SU-DHL-6 (cell line): ENCODE measurements around the gene DNAJA4.

ENCODE experiments used
- EZH2phosphoT487 ChIP-seq: fragments of 200-600 bp; sonication (generic), shearing (Covaris generic); conservative IDR thresholded peaks from 2 replicates; pipeline ENCODE4 v1.6.1; 2018; ENCODE audit warnings: mild to moderate bottlenecking, antibody characterized with exemption, low read length, moderate library complexity, mixed read lengths
- TF ChIP-seq, protein P1 (sequence below): fragments of 200-600 bp; sonication (generic); IDR thresholded peaks from one replicate; pipeline ENCODE4 v1.5.1; 2017; ENCODE audit warnings: antibody characterized with exemption, mild to moderate bottlenecking, low read length, moderate library complexity; ENCODE audit not compliant: insufficient read depth, poor library complexity, severe bottlenecking

- TF ChIP-seq, protein P1, sequence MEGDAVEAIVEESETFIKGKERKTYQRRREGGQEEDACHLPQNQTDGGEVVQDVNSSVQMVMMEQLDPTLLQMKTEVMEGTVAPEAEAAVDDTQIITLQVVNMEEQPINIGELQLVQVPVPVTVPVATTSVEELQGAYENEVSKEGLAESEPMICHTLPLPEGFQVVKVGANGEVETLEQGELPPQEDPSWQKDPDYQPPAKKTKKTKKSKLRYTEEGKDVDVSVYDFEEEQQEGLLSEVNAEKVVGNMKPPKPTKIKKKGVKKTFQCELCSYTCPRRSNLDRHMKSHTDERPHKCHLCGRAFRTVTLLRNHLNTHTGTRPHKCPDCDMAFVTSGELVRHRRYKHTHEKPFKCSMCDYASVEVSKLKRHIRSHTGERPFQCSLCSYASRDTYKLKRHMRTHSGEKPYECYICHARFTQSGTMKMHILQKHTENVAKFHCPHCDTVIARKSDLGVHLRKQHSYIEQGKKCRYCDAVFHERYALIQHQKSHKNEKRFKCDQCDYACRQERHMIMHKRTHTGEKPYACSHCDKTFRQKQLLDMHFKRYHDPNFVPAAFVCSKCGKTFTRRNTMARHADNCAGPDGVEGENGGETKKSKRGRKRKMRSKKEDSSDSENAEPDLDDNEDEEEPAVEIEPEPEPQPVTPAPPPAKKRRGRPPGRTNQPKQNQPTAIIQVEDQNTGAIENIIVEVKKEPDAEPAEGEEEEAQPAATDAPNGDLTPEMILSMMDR = no peak
- TF ChIP-seq EZH2phosphoT487 = no peak
Measured at GRCh38 chr15:78321041-78321570, 56.7 kb downstream of the DNAJA4 start.
